ENCODE results near the gene DNAJB8. TPM values are rescaled to one million over a fixed set of nuclear protein-coding genes. Genes with fewer than 3 reads are reported as not detected.
A peak's percentile ranks its signal among the peaks of the same experiment; 100 is the strongest.

The DNAJB8 gene
- total and polyA plus RNA-seq, 2 donors (not counting 1 experiment from before 2014, with no cell fraction given), result not detected

DNA sequence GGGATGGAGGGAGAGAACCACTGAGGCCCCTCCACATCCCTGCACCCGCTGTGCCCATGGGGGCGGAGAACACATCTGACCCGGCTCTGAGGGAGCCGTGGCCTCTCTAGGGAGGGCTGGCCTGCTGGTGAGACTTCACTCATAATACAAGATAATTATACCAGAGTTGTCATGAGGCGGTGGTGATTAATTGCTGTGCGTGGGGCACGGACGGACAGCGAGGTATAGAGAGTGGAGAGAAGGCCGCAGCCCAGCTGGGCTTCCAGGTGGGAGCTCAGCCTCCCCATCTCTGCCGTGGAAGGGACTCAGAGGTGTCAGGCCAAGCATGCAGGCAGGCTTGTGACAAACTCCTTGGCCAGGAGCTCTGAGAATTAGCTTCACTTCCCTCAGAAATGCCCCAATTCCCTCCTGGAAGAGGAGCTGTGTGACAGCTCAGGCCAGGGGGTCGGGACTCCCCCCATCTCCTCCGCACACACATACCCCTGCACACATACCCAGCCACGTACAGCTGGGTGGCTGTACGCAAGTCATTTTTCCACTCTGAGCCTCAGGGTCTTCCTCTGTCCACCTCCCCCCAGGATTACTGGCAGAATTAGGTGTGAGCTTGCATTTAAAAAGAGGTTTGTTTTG, 32.3 kb upstream of the DNAJB8 start:
- Histone ChIP-seq H3K9ac (ENCODE audit: insufficient read depth, low read length) (no peak overlapping the region), H3K79me2 (ENCODE audit: control insufficient read depth, insufficient read depth, low read length) (no peaks in the 10 kb centered on the region), H3K9me3 (ENCODE audit: control insufficient read depth, insufficient read depth, low read depth, low read length) (no peaks in the 10 kb centered on the region), H3K4me1 (ENCODE audit: control insufficient read depth, extremely low read depth, insufficient read depth, low read length) (no peaks in the 10 kb centered on the region), H3K4me2 (ENCODE audit: extremely low read depth, insufficient read depth, low read length) (no peak overlapping the region), H3K27me3 (ENCODE audit: control insufficient read depth, insufficient read depth, low read length) (peaks cover 25% of the 10 kb centered on the region), H2AFZ (ENCODE audit: low read length) (no peak overlapping the region), H3K27ac (ENCODE audit: insufficient read depth, low read length) (no peak overlapping the region), H3K4me3 (replicated peaks in 1 of 4; ENCODE audit: control extremely low read depth in 1 of 4, insufficient read depth in 1 of 4, low read depth in 3 of 4, low read length in 4 of 4) (no peak overlapping the region), H3K36me3 (ENCODE audit: control insufficient read depth, insufficient read depth, low read length) (no peaks in the 10 kb centered on the region), H4K20me1 (ENCODE audit: control insufficient read depth, extremely low read depth, insufficient read depth, low read length) (no peaks in the 10 kb centered on the region)
- TF ChIP-seq EZH2 (IDR thresholded peaks at IDR 0.05; ENCODE audit: low read length, missing control alignments), result no peak
- TF ChIP-seq, protein P1, sequence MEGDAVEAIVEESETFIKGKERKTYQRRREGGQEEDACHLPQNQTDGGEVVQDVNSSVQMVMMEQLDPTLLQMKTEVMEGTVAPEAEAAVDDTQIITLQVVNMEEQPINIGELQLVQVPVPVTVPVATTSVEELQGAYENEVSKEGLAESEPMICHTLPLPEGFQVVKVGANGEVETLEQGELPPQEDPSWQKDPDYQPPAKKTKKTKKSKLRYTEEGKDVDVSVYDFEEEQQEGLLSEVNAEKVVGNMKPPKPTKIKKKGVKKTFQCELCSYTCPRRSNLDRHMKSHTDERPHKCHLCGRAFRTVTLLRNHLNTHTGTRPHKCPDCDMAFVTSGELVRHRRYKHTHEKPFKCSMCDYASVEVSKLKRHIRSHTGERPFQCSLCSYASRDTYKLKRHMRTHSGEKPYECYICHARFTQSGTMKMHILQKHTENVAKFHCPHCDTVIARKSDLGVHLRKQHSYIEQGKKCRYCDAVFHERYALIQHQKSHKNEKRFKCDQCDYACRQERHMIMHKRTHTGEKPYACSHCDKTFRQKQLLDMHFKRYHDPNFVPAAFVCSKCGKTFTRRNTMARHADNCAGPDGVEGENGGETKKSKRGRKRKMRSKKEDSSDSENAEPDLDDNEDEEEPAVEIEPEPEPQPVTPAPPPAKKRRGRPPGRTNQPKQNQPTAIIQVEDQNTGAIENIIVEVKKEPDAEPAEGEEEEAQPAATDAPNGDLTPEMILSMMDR (conservative IDR thresholded peaks at IDR 0.05 in 1 of 2, IDR thresholded peaks at IDR 0.05 in 1 of 2; ENCODE audit: low read depth in 1 of 2, low read length in 2 of 2), result no peak
- no peak for DNase-seq (ENCODE audit: low read depth in 2 of 2)

DNA sequence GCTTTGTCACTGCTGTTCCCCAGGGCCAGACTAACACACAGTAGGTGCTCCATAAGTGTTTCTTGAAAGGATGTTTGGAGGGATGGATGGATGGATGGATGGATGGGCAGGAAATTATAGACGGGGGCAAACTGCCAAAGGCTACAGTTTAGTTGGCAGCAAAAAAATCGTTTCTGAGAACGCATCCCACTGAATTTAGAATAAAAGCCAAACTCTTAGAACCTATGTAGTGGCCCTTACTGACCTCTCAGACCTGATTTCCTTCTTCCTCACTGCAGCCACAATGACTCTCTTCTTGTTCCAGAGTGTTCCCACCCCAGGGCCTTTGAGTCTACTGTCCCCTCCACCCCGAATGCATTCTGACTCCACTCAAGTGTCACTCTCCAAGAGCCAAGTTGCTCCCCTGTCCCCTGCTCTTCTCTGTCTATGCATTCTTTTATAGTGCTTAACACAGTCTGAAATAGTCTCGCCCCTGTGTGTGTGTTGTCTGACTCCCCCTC, 31.5 kb upstream of the DNAJB8 start:
- no peak overlapping the region for H3K27ac ChIP-seq (ENCODE audit: insufficient read depth, low read length)
- no peaks in the 10 kb centered on the region for H4K20me1 ChIP-seq (ENCODE audit: control insufficient read depth, extremely low read depth, insufficient read depth, low read length)
- no peak for TF ChIP-seq EZH2 (IDR thresholded peaks at IDR 0.05; ENCODE audit: low read length, missing control alignments)
- TF ChIP-seq, protein P1 (conservative IDR thresholded peaks at IDR 0.05 in 1 of 2, IDR thresholded peaks at IDR 0.05 in 1 of 2; ENCODE audit: low read depth in 1 of 2, low read length in 2 of 2), result no peak
- no peaks in the 10 kb centered on the region for H3K9me3 ChIP-seq (ENCODE audit: control insufficient read depth, insufficient read depth, low read depth, low read length)
- H3K9ac ChIP-seq (ENCODE audit: insufficient read depth, low read length), result no peak overlapping the region
- peak overlapping the region in 1 of 4 experiments; percentile 61 for H3K4me3 ChIP-seq (replicated peaks in 1 of 4; ENCODE audit: control extremely low read depth in 1 of 4, insufficient read depth in 1 of 4, low read depth in 3 of 4, low read length in 4 of 4)
- H3K36me3 ChIP-seq (ENCODE audit: control insufficient read depth, insufficient read depth, low read length), result no peaks in the 10 kb centered on the region
- H3K4me2 ChIP-seq (ENCODE audit: extremely low read depth, insufficient read depth, low read length), result no peak overlapping the region
- no peak for DNase-seq (ENCODE audit: low read depth in 2 of 2)
- H2AFZ ChIP-seq (ENCODE audit: low read length), result no peak overlapping the region
- no peaks in the 10 kb centered on the region for H3K4me1 ChIP-seq (ENCODE audit: control insufficient read depth, extremely low read depth, insufficient read depth, low read length)
- H3K27me3 ChIP-seq (ENCODE audit: control insufficient read depth, insufficient read depth, low read length), result peaks cover 34% of the 10 kb centered on the region
- H3K79me2 ChIP-seq (ENCODE audit: control insufficient read depth, insufficient read depth, low read length), result no peaks in the 10 kb centered on the region

DNA sequence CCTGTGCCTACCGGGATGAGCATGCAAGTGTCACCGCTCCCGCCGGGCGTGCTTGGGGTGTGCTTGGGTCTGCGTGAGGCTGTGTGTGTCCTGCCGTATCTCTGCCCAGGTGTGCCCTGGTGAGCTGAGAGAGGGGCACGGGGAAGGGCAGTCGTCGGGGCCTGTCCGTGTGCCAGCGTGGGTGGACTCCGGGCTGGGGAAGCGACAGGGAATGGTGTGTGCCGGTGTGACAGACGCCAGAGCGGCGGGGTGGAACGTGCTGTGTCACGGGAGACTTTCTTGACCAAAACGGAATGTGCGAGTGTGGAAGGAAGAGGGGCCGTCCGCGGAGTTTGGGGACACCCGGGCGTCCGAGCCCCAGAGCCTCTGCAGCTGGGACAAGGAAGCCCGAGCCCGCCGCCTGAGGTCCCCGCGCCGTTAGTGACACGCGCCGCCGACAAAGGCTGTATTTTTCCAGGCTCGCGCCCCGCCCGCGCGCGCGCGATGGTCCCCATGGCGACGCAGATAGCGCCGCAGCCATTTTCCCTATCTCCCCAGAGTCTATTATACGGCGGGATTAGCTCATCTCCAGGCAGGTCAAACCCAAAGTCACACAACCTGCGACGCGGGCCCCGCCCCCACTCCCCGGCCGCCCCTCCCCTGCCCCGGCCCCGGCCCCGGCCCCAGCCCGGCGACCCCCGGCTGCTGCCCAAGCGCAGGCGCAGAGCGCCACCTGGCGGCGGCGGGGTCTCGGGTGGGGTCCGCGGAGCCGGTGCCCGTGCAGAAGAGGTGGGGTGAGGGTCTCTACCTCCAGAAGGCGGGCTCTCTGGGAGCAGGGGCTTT, 30.8 kb upstream of the DNAJB8 start:
- Histone ChIP-seq H3K9ac (ENCODE audit: insufficient read depth, low read length) (no peak overlapping the region), H4K20me1 (ENCODE audit: control insufficient read depth, extremely low read depth, insufficient read depth, low read length) (no peaks in the 10 kb centered on the region), H3K27me3 (ENCODE audit: control insufficient read depth, insufficient read depth, low read length) (peaks cover 39% of the 10 kb centered on the region), H3K4me2 (ENCODE audit: extremely low read depth, insufficient read depth, low read length) (peak overlapping the region; percentile 70), H3K36me3 (ENCODE audit: control insufficient read depth, insufficient read depth, low read length) (no peaks in the 10 kb centered on the region), H3K4me1 (ENCODE audit: control insufficient read depth, extremely low read depth, insufficient read depth, low read length) (no peaks in the 10 kb centered on the region), H3K9me3 (ENCODE audit: control insufficient read depth, insufficient read depth, low read depth, low read length) (no peaks in the 10 kb centered on the region), H3K79me2 (ENCODE audit: control insufficient read depth, insufficient read depth, low read length) (no peaks in the 10 kb centered on the region), H3K27ac (ENCODE audit: insufficient read depth, low read length) (no peak overlapping the region), H2AFZ (ENCODE audit: low read length) (no peak overlapping the region), H3K4me3 (replicated peaks in 1 of 4; ENCODE audit: control extremely low read depth in 1 of 4, insufficient read depth in 1 of 4, low read depth in 3 of 4, low read length in 4 of 4) (peak overlapping the region; percentile 35 to 61 (median 40))
- peak; percentile 94 for TF ChIP-seq EZH2 (IDR thresholded peaks at IDR 0.05; ENCODE audit: low read length, missing control alignments)
- TF ChIP-seq, protein P1 (conservative IDR thresholded peaks at IDR 0.05 in 1 of 2, IDR thresholded peaks at IDR 0.05 in 1 of 2; ENCODE audit: low read depth in 1 of 2, low read length in 2 of 2), result peak; percentile 42 to 43
- peak in 1 of 2 donors; percentile 36 for DNase-seq (ENCODE audit: low read depth in 2 of 2)

Measured in fibroblast of lung (primary cell).